ENCODE data around the gene PITPNB. TPM values are rescaled to one million over a fixed set of nuclear protein-coding genes. Genes with fewer than 3 reads are reported as not detected.

PITPNB gene
- 17.5 and 27.7 TPM in 2 replicates for total RNA-seq (2014; rRNA removed; shearing (Covaris generic); ENCODE audit: low replicate concordance)

DNA sequence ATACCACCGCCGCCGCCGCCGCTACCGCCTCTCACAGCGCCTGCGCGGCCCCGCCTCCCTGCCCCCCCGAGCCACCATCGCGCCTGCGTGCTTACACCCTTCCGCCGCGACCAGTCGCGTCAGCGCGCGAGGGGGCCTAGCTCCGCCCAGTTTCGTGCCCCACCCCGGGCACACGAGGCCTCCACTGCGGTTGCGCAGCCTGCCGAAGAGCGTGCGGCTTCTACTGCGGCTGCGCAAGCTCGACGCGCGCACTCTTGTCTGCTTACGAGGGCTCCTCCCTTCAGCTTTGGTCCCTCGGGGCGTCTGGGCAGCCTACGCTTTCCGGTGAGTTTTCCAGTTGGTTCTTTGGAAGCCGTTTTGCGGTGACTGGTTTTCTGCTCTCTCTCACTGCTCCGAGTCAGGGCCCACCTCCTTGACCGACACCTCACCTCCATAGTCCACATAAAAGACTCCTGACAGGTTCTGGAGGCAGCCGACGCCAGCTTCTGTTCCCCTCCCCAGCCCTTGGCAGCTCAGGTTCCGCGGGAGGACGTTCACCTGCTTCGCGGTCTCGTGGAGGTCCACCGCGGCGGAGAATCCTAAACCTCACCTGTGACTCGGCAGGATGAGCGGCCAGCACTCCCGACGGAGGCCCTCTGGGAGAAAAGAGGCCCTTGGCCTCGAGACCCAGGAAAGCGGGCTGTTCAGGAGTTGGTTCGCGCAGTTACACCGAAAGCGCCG is at the start of gene PITPNB:
TSS of gene PITPNB (minus strand) at position 35 of the 720 bp plus-strand sequence. CDS start 65 bp downstream, outside the sequence.
- Histone ChIP-seq H3K36me3 (peaks cover 42% of the 10 kb centered on the region), H3K4me3 (peak within 1 kb of the TSS; percentile 90), H3K27me3 (no peaks in the 10 kb centered on the region), H3K9me3 (no peaks in the 10 kb centered on the region)
- DNase-seq: peak; percentile 94

DNA sequence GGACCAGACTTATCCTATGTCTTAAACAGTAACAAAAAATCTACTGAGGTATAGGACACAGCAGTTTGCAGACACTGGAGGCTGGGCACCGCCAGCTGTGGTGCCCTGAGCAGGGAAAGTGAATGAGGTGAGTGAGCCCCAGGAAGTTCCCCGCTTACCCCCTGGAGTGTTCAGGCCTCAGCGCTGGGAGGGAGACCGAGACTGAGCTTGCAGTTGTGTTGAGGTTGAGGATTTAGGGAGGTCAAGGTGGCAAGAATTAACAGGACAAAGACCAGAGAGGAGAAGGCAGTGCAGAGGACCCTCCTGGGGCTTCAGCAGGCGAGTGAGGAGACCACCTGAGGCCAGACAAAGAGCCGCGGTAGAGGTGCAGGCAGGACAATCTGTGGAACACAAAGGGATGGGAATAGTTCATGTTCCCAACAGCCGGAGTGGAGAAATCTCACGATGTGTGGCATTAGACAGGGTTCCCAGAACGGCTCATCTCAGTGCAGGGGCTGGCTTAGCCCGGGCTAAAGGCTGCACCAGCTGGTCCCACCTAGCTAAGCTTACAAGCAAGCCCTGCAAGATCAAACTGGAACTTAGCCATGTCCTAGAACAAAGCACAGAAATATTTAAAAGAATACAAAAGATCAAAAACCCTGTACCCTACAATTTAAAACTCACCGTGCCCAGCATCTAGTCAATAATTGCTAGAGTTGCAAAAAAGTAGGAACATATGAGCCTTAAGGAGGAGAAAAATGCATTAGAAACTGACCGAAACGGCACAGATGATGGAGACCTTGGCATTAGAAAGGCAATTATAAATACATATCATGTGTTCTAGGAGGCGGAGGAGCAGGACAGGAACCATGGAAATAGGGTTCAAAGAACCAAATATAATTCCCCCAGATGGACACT is 47.4 kb upstream of the PITPNB start:
- peaks cover 16% of the 10 kb centered on the region for H3K9me3 ChIP-seq
- H3K4me3 ChIP-seq: no peak overlapping the region
- H3K27me3 ChIP-seq: no peaks in the 10 kb centered on the region
- H3K36me3 ChIP-seq: no peaks in the 10 kb centered on the region
- no peak for DNase-seq

DNA sequence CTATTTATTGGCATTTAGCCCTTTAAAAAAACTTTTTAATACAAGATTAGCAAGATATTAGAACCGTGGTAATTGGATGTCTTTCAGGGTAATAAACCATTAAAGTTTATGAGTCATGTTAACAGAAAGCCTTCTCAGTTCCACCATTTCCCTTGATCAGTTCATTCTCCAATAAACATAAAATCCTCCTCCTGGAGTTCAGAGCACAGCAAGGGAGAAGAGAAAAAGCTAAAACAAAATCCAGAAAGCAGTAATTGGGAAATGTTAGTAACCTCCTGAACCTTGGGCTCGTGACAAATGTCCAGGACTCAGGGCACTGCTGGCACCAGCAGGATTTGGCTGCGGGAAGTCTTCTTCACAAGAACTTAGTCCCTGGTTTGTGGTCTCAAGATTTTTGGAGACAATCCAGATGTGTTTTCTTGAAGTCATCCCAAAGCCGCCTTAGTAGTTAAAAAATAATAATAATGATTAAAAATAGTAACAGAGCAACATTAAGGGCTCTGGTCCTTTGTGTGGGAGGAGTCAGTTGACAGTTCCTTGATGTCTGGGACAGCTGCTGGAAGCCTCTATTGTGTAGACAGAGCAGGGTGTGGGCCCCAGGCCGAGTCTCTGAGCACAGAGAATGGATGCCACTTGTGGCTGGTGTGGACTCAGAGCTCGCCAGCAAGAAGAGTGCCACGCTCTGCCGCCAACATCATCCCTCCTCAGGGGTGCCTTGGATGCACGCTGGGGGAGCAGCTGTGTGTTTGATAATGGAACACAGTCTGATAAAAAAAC is 43.4 kb upstream of the PITPNB start:
- H3K9me3 ChIP-seq: no peaks in the 10 kb centered on the region
- H3K27me3 ChIP-seq: no peaks in the 10 kb centered on the region
- DNase-seq: peak; percentile 49
- H3K4me3 ChIP-seq: no peak overlapping the region
- H3K36me3 ChIP-seq: no peaks in the 10 kb centered on the region

DNA sequence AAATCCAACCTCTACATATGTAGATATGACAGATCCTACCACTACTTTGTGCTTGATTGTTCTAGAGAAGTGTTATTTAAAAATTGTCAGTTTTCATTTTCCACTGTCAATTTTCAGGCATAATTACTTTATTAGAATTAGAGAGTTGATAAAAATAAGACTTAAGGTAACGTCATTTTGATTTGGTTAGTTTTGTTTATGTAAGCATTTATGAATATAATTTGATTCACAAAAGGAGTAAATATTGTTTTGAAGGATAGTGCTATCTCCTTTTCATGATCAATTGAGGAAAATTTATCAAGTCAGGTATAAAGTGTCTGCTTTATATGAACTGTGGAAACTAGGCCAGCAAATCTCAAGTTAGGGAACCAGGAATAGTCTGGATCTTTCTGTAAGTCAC is 42.6 kb upstream of the PITPNB start:
- Histone ChIP-seq H3K36me3 (no peaks in the 10 kb centered on the region), H3K4me3 (no peak overlapping the region), H3K27me3 (no peaks in the 10 kb centered on the region), H3K9me3 (peaks cover 3% of the 10 kb centered on the region; the same call in 1 of the 2 replicates)
- no peak for DNase-seq

DNA sequence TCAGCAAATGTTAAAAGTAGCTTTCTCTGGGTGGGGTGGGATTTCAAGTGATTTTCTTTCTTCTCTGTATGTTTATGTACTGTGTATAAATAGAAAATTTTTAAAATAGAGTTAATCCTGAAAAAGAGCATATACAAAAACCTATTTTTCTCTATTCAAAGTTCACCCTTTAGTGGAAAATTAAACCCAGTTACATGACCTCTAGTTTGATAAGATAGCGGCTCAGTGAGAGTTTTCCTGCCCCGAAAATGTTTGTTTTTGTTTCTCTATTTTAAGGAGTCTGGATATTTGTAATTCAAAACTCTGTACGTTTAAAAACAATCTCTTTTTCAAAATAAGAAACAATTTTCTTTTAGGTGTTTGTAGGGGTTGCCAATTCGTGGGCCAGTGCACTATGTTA is 42.1 kb upstream of the PITPNB start:
- no peak for DNase-seq
- peaks cover 3% of the 10 kb centered on the region; the same call in 1 of the 2 replicates for H3K9me3 ChIP-seq
- no peaks in the 10 kb centered on the region for H3K27me3 ChIP-seq
- H3K36me3 ChIP-seq: no peaks in the 10 kb centered on the region
- H3K4me3 ChIP-seq: no peak overlapping the region

DNA sequence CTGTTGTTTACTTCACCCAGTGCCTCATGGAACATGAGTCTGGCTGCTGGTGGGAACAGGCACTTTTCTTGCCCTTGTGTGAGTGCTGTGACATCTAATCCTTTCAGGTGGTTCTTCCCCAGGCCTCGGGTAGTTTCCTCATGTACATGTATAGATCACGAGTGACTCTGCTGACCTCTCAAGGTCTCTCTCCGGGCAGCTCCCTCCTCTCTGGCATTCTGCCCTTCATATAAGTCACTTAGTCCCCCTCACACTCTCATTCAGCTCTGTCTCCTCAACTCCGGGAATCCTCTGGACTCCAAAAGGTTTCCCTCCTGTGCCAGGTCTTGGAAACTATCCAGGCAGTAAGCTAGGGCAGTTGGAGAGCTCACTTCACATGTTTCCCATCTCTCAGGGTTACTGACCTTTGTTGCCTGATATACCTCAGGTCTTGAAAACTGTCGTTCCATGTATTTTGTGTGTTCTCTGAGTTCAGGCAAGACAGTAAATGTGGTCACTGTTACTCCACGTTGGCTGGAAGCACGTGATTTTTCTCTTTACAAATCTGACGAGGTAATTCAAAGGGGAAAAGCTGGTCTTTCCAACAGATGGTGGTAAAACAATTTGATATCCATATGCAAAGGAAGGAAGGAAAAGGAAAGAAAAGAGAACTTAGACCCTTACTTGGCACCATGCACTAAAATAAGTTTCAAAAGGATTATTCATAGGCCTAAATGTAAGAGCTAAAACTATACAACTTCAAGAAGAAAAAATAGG is 40.5 kb upstream of the PITPNB start:
- no peak for DNase-seq
- Histone ChIP-seq H3K27me3 (no peaks in the 10 kb centered on the region), H3K36me3 (no peaks in the 10 kb centered on the region; the same call in 1 of the 2 replicates), H3K9me3 (peaks cover 3% of the 10 kb centered on the region; the same call in 1 of the 2 replicates), H3K4me3 (no peak overlapping the region)

DNA sequence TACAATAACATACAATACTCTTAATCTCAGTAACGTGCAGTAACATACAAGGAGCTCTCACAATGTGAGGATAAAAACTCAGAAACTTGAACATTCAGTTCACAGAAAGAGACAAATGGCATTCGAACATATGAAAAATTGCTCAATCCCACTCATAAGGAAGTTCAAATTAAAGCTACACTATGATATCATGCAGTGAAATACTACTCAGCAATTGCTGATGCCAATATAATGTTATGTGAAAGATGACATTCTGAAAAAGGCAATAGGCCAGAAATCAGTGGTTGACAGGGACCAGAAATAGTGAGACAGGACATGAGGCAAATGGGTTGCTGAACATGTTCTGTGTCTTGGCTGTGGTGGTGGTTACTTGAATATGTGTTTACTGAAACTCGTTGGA is 33.7 kb upstream of the PITPNB start:
- H3K4me3 ChIP-seq: no peak overlapping the region
- peaks cover 3% of the 10 kb centered on the region; the same call in 1 of the 2 replicates for H3K9me3 ChIP-seq
- DNase-seq: no peak
- H3K36me3 ChIP-seq: no peaks in the 10 kb centered on the region; the same call in 1 of the 2 replicates
- no peaks in the 10 kb centered on the region for H3K27me3 ChIP-seq

DNA sequence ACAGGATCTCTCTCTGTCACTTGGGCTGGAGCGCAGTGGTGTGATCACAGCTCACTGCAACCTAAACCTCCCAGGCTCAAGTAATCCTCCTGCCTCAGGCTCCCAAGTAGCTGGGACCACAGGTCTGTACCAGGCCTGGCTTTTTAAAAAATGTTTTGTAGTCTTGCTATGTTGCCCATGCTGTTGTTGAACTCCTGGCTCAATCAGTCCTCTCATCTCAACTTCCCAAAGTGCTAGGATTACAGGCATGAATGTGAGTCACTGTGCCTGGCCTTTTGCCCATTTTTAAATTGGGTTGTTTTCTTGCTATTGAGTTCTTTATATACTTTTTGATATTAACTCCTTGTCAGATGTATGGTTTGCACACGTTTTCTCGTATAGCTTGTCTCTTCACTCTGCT is 33.0 kb upstream of the PITPNB start:
- Histone ChIP-seq H3K4me3 (no peak overlapping the region), H3K36me3 (no peaks in the 10 kb centered on the region; the same call in 1 of the 2 replicates), H3K27me3 (no peaks in the 10 kb centered on the region), H3K9me3 (peaks cover under 1% of the 10 kb centered on the region; the same call in 1 of the 2 replicates)
- DNase-seq: no peak

DNA sequence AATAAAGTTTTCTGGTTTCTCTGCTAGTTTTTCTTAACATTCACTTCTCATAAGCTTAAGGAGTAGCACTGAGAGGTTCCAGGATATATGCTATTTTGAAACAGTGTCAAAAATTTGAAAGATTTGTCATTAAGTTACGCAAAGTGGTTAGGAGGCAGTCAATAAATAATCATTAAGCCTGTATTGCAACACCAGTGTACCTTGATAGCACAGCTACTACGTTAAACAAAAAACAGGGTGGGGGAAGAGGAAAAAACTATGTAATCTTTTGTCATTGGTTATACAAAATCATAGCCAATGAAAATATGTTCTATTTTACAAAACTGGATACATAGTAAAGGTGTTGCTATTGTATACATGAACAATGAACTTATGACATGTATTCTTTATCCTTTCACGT is 30.4 kb upstream of the PITPNB start:
- no peak for DNase-seq
- Histone ChIP-seq H3K4me3 (no peak overlapping the region), H3K9me3 (no peaks in the 10 kb centered on the region), H3K36me3 (no peaks in the 10 kb centered on the region), H3K27me3 (no peaks in the 10 kb centered on the region)

DNA sequence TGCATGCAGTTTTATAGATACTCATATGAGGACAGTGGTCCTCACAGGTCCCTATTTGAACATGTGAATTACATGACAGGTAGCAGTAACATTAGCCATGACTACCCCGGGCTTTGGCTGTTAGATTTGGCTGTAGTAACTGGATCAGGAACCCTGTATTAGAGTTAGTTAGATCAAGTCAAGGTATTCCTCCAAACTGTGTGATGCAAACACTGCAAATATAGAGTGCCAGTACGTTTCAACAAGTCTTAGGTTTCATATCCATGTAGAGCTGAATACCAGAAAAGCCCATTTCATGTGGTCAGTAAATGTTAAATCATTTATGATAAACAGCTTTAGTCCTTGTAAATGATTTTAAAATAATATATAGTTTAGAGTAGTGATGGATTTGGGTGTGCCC is 29.5 kb upstream of the PITPNB start:
- no peaks in the 10 kb centered on the region for H3K36me3 ChIP-seq

DNA sequence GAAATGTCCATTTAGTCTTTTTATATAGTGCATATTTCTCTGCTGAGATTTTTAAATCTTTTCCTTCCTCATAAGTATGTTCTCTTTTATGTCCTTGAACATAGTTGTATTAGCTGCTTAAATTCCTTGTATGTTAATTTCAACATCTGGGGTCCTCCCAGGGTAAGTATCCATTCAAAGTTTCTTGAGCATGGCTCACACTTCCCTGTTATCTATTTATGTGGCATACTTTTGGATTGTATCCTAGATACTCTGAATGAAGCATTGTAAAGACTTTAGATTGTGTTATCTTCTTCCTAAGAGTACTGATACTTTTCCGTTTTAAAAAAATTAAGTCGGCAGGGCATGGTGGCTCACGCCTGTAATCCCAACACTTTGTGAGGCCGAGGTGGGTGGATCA is 28.4 kb upstream of the PITPNB start:
- H3K27me3 ChIP-seq: no peaks in the 10 kb centered on the region
- H3K36me3 ChIP-seq: no peaks in the 10 kb centered on the region
- DNase-seq: no peak
- no peak overlapping the region for H3K4me3 ChIP-seq
- no peaks in the 10 kb centered on the region for H3K9me3 ChIP-seq

More for the DNA sequence above, 29.5 kb upstream of the PITPNB start:
- H3K27me3 ChIP-seq: no peaks in the 10 kb centered on the region
- H3K9me3 ChIP-seq: no peaks in the 10 kb centered on the region
- no peak overlapping the region for H3K4me3 ChIP-seq
- DNase-seq: no peak

DNA sequence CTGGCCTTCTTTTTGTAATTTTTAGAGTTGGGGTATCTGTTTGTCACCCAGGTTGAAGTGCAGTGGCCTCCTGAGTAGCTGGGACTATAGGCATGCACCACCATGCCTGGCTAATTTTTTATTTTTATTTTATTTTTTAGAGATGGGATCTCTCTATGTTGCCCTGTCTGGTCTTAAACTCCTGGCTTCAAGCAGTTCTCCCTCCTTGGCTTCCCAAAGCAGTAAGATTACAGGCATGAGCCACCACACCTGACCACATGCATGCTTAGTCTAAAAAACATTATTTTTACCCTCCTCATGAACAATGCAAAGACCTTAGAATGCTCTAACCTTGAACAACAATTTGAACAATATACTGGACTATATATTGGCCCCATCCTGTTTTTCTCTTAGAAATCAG is 22.1 kb upstream of the PITPNB start:
- no peaks in the 10 kb centered on the region for H3K9me3 ChIP-seq
- no peak for DNase-seq
- H3K36me3 ChIP-seq: no peaks in the 10 kb centered on the region
- H3K4me3 ChIP-seq: no peak overlapping the region
- no peaks in the 10 kb centered on the region for H3K27me3 ChIP-seq

DNA sequence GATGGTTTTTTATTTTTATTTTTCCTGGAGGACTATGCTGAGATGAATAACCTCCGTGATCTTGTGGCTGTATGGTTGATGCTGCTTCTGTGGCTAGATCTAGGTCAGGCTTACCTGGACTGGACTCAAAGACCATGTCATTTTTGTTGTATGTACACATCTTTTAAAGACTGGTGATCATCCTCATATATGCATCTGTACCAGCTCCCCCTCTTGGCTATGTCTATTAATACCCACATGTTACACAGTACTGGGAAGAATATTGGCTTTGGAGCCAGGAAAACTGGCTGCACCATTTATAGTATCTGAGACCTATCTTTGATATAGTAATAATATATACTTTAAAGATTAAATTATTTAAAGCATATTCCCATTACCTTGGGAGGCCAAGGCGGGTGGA is 18.4 kb upstream of the PITPNB start:
- Histone ChIP-seq H3K36me3 (no peaks in the 10 kb centered on the region), H3K27me3 (no peaks in the 10 kb centered on the region), H3K9me3 (no peaks in the 10 kb centered on the region), H3K4me3 (no peak overlapping the region)
- no peak for DNase-seq

DNA sequence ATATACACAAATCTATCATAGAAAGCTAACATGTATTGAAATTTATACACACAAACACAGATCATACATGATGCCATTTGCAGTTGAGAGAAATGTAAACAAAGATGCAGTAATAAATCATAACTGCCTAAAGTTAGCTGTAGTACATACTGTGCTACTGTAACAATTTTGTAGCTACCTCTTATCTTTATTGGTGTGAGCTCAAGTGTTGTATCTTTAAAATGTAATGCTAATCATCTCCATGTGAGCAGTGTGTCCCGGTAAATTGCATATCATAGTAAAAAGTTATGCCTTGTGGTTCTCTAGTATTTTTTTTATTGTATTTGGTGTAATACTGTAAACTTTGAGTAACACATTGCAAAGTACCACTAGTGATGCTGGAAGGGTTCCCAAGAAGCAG is 16.8 kb upstream of the PITPNB start:
- no peak overlapping the region for H3K4me3 ChIP-seq
- H3K36me3 ChIP-seq: no peaks in the 10 kb centered on the region
- H3K27me3 ChIP-seq: no peaks in the 10 kb centered on the region
- H3K9me3 ChIP-seq: no peaks in the 10 kb centered on the region
- no peak for DNase-seq

DNA sequence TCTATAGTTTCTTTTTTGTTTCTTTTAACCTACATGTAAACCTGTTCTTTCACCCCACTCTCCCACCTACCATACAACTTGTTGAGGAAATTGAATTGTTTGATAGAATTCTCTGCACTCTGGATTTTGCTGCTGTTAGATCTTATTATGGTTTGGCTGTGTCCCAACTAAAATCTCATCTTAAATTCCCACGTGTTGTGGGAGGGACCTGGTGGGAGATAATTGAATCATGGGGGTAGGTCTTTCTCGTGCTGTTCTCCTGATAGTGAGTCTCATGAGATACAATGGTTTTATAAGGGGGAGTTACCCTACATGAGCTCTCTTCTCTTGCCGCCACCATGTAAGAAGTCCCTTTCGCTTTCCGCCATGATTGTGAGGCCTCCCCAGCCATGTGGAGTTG is 15.0 kb upstream of the PITPNB start:
- H3K36me3 ChIP-seq: no peaks in the 10 kb centered on the region
- no peaks in the 10 kb centered on the region for H3K9me3 ChIP-seq
- no peak for DNase-seq
- H3K4me3 ChIP-seq: no peak overlapping the region
- no peaks in the 10 kb centered on the region for H3K27me3 ChIP-seq

All from MG63 (cell line).